Measurements from ENCODE around the gene QPCTL. TPM values are rescaled to one million over a fixed set of nuclear protein-coding genes. Genes with fewer than 3 reads are reported as not detected.
A peak's percentile ranks its signal among the peaks of the same experiment; 100 is the strongest.

QPCTL gene
- total and polyA plus RNA-seq, 9 of the 15 experiments (the other 6 are each of a cell fraction or from before 2014, with no cell fraction given) = 0.99 to 31.3 (median 12.7) TPM

- no peak for TF ChIP-seq E2F5 (CRISPR knock-in tag; IDR thresholded peaks at IDR 0.05)
- TF ChIP-seq CHD4 (IDR thresholded peaks at IDR 0.05; ENCODE audit: insufficient read depth, insufficient replicate concordance, low read depth, low read length, poor library complexity, severe bottlenecking) = no peak
- TF ChIP-seq BDP1 (IDR thresholded peaks at IDR 0.05; ENCODE audit: insufficient read depth, insufficient read length) = no peak
- TF ChIP-seq, protein P1, sequence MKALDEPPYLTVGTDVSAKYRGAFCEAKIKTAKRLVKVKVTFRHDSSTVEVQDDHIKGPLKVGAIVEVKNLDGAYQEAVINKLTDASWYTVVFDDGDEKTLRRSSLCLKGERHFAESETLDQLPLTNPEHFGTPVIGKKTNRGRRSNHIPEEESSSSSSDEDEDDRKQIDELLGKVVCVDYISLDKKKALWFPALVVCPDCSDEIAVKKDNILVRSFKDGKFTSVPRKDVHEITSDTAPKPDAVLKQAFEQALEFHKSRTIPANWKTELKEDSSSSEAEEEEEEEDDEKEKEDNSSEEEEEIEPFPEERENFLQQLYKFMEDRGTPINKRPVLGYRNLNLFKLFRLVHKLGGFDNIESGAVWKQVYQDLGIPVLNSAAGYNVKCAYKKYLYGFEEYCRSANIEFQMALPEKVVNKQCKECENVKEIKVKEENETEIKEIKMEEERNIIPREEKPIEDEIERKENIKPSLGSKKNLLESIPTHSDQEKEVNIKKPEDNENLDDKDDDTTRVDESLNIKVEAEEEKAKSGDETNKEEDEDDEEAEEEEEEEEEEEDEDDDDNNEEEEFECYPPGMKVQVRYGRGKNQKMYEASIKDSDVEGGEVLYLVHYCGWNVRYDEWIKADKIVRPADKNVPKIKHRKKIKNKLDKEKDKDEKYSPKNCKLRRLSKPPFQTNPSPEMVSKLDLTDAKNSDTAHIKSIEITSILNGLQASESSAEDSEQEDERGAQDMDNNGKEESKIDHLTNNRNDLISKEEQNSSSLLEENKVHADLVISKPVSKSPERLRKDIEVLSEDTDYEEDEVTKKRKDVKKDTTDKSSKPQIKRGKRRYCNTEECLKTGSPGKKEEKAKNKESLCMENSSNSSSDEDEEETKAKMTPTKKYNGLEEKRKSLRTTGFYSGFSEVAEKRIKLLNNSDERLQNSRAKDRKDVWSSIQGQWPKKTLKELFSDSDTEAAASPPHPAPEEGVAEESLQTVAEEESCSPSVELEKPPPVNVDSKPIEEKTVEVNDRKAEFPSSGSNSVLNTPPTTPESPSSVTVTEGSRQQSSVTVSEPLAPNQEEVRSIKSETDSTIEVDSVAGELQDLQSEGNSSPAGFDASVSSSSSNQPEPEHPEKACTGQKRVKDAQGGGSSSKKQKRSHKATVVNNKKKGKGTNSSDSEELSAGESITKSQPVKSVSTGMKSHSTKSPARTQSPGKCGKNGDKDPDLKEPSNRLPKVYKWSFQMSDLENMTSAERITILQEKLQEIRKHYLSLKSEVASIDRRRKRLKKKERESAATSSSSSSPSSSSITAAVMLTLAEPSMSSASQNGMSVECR (CRISPR knock-in tag; IDR thresholded peaks at IDR 0.05) = 0 out of 2 replicates have a peak, but pooled peaks have one; percentile 59
- TF ChIP-seq, protein P2, sequence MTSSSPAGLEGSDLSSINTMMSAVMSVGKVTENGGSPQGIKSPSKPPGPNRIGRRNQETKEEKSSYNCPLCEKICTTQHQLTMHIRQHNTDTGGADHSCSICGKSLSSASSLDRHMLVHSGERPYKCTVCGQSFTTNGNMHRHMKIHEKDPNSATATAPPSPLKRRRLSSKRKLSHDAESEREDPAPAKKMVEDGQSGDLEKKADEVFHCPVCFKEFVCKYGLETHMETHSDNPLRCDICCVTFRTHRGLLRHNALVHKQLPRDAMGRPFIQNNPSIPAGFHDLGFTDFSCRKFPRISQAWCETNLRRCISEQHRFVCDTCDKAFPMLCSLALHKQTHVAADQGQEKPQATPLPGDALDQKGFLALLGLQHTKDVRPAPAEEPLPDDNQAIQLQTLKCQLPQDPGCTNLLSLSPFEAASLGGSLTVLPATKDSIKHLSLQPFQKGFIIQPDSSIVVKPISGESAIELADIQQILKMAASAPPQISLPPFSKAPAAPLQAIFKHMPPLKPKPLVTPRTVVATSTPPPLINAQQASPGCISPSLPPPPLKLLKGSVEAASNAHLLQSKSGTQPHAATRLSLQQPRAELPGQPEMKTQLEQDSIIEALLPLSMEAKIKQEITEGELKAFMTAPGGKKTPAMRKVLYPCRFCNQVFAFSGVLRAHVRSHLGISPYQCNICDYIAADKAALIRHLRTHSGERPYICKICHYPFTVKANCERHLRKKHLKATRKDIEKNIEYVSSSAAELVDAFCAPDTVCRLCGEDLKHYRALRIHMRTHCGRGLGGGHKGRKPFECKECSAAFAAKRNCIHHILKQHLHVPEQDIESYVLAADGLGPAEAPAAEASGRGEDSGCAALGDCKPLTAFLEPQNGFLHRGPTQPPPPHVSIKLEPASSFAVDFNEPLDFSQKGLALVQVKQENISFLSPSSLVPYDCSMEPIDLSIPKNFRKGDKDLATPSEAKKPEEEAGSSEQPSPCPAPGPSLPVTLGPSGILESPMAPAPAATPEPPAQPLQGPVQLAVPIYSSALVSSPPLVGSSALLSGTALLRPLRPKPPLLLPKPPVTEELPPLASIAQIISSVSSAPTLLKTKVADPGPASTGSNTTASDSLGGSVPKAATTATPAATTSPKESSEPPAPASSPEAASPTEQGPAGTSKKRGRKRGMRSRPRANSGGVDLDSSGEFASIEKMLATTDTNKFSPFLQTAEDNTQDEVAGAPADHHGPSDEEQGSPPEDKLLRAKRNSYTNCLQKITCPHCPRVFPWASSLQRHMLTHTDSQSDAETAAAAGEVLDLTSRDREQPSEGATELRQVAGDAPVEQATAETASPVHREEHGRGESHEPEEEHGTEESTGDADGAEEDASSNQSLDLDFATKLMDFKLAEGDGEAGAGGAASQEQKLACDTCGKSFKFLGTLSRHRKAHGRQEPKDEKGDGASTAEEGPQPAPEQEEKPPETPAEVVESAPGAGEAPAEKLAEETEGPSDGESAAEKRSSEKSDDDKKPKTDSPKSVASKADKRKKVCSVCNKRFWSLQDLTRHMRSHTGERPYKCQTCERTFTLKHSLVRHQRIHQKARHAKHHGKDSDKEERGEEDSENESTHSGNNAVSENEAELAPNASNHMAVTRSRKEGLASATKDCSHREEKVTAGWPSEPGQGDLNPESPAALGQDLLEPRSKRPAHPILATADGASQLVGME (CRISPR knock-in tag; IDR thresholded peaks at IDR 0.05) = no peak
- TF ChIP-seq, protein P3, sequence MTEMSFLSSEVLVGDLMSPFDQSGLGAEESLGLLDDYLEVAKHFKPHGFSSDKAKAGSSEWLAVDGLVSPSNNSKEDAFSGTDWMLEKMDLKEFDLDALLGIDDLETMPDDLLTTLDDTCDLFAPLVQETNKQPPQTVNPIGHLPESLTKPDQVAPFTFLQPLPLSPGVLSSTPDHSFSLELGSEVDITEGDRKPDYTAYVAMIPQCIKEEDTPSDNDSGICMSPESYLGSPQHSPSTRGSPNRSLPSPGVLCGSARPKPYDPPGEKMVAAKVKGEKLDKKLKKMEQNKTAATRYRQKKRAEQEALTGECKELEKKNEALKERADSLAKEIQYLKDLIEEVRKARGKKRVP (CRISPR knock-in tag; IDR thresholded peaks at IDR 0.05) = no peak
- TF ChIP-seq, protein P4, sequence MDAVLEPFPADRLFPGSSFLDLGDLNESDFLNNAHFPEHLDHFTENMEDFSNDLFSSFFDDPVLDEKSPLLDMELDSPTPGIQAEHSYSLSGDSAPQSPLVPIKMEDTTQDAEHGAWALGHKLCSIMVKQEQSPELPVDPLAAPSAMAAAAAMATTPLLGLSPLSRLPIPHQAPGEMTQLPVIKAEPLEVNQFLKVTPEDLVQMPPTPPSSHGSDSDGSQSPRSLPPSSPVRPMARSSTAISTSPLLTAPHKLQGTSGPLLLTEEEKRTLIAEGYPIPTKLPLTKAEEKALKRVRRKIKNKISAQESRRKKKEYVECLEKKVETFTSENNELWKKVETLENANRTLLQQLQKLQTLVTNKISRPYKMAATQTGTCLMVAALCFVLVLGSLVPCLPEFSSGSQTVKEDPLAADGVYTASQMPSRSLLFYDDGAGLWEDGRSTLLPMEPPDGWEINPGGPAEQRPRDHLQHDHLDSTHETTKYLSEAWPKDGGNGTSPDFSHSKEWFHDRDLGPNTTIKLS (IDR thresholded peaks at IDR 0.05; ENCODE audit: borderline replicate concordance, low read depth) = peak; percentile 68; the same call in 1 of the 2 replicates
These were observed 46.7 kb upstream of the QPCTL start (continued) for GRCh38 chr19:45645631-45646344.

Data from K562 (cell line).